ENCODE results near the gene YTHDC1. TPM values are rescaled to one million over a fixed set of nuclear protein-coding genes. Genes with fewer than 3 reads are reported as not detected.

Gene YTHDC1
- total and polyA plus RNA-seq, 2 of the 13 experiments (the other 11 are each of a cell fraction or from before 2014, with no cell fraction given), result 37.3 to 56.8 TPM

- no peak for TF ChIP-seq HNF4G (IDR thresholded peaks at IDR 0.05; ENCODE audit: borderline replicate concordance, low read depth, low read length)
- peak; percentile 54; the same call in 1 of the 2 replicates for TF ChIP-seq HNF4G (CRISPR knock-in tag; IDR thresholded peaks at IDR 0.05; ENCODE audit: borderline replicate concordance, low read depth)
- TF ChIP-seq ATF6 (CRISPR knock-in tag; conservative IDR thresholded peaks at IDR 0.05), result no peak
- TF ChIP-seq FOXP1 (IDR thresholded peaks at IDR 0.05), result no peak
- TF ChIP-seq FOXP1 (CRISPR knock-in tag; IDR thresholded peaks at IDR 0.05), result peak; percentile 65; the same call in 1 of the 2 replicates
These were observed at the start of gene YTHDC1 (continued) for GRCh38 chr4:68349649-68350360.

- no TSS peak for BruUV-seq (replicated peaks)
- H3K4me3 ChIP-seq (replicated peaks in 1 of 3; ENCODE audit: insufficient read depth in 1 of 3, low read depth in 2 of 3, low read length in 3 of 3), result no peak overlapping the region
- ATAC-seq (no peak), FAIRE-seq (no peak), DNase-seq (ENCODE audit: low spot score) (no peak)
- 65% methylated on average over 4 of the region's 4 CpGs for WGBS (ENCODE audit: low lambda C conversion rate)
- no peaks in the 10 kb centered on the region for H3K36me3 ChIP-seq (replicated peaks in 1 of 2; ENCODE audit: control insufficient read depth in 1 of 2, insufficient read depth in 2 of 2, low read length in 2 of 2)
- no peak for TF ChIP-seq MIER3 (CRISPR knock-in tag; IDR thresholded peaks at IDR 0.05; ENCODE audit: borderline replicate concordance)
- no peak for TF ChIP-seq ZBTB4 (CRISPR knock-in tag; IDR thresholded peaks at IDR 0.05; ENCODE audit: borderline replicate concordance)
- TF ChIP-seq KAT7 (CRISPR knock-in tag; IDR thresholded peaks at IDR 0.05; ENCODE audit: borderline replicate concordance), result no peak
- no peak for TF ChIP-seq FIP1L1 (IDR thresholded peaks at IDR 0.05; ENCODE audit: borderline replicate concordance, insufficient read depth, low read depth, low read length)
- no peak for TF ChIP-seq ZBTB39 (CRISPR knock-in tag; IDR thresholded peaks at IDR 0.05)
- no peak for TF ChIP-seq TRAFD1 (CRISPR knock-in tag; IDR thresholded peaks at IDR 0.05; ENCODE audit: borderline replicate concordance)
- no peak for TF ChIP-seq KAT2B (IDR thresholded peaks at IDR 0.05; ENCODE audit: borderline replicate concordance, low read depth, low read length)
- no peak overlapping the region for H3K9ac ChIP-seq (ENCODE audit: insufficient read depth, low read depth, low read length)
- intact Hi-C loops (cut with micrococcal nuclease; ENCODE audit: unreplicated experiment) (no loop called here), in situ Hi-C loops (cut with HindIII; ENCODE audit: extremely low pct_ligation_motif_present, low pct_unique_long_range_greater_than_20kb) (no loop called here)
- ChIA-PET CTCF (ENCODE audit: low intra/inter-chr PET ratio, low total read pairs) (no interaction called here), POLR2A (no interaction called here)
- H3K79me2 ChIP-seq (ENCODE audit: insufficient read depth, low read length), result no peaks in the 10 kb centered on the region
- H3K4me1 ChIP-seq (ENCODE audit: insufficient read depth, low read length), result no peaks in the 10 kb centered on the region
- H3K27me3 ChIP-seq (ENCODE audit: control insufficient read depth in 1 of 2, insufficient read depth in 2 of 2, low read length in 2 of 2), result no peaks in the 10 kb centered on the region; a peak in 1 of 5 replicates
- no peaks in the 10 kb centered on the region for H3K9me3 ChIP-seq (ENCODE audit: low read length)
- no peak overlapping the region for H3K27ac ChIP-seq (ENCODE audit: extremely low read length, insufficient read depth, low read length)
- H4K20me1 ChIP-seq (ENCODE audit: insufficient read depth, low read length), result no peaks in the 10 kb centered on the region
- H3K4me2 ChIP-seq (ENCODE audit: low read depth, low read length), result no peak overlapping the region
- H2AFZ ChIP-seq (ENCODE audit: low read length), result no peak overlapping the region
These were observed 49.4 kb upstream of the YTHDC1 start for GRCh38 chr4:68399306-68399705.
